OCI-LY7 (cell line): Measurements from ENCODE around the gene SLC22A13. TPM values are rescaled to one million over a fixed set of nuclear protein-coding genes. Genes with fewer than 3 reads are reported as not detected.

Experiments used
- BruUV-seq: library from RNA; stranded (reverse); fragments of 400-500 nt; replicated peaks from 2 replicates; lab custom pipeline; 2021; lab: Mats Ljungman, UMichigan
- CTCF ChIA-PET: fragments of 300-600 bp; sonication (Branson Sonifier 250); formaldehyde crosslinking; loops from one replicate; lab custom pipeline; 2022; ENCODE audit warnings: antibody characterized with exemption; ENCODE audit not compliant: unreplicated experiment; lab: Charles Lee
- POLR2A ChIA-PET: fragments of 300-600 bp; sonication (Branson Sonifier 250); formaldehyde crosslinking; loops from one replicate; lab custom pipeline; 2022; ENCODE audit warnings: antibody characterized with exemption; lab: Charles Lee
- DNase-seq: peaks from one replicate; pipeline ENCODE4 v3.0.0-alpha.2; 2015; ENCODE audit warnings: low spot score
- H2AFZ ChIP-seq: fragments of 200-600 bp; sonication (generic), shearing (Covaris generic); 2 replicates; pipeline ENCODE4 v1.6.1; 2014; ENCODE audit warnings: mild to moderate bottlenecking, antibody characterized with exemption, low read length, moderate library complexity
- H3K27ac ChIP-seq: fragments of 200-600 bp; sonication (generic); 2 replicates; pipeline ENCODE4 v1.5.1; 2014; ENCODE audit warnings: mixed run types, low read depth, mild to moderate bottlenecking, moderate library complexity, low read length, inconsistent platforms; ENCODE audit not compliant: poor library complexity, severe bottlenecking
- H3K36me3 ChIP-seq: fragments of 200-600 bp; sonication (generic); 2 replicates; pipeline ENCODE4 v1.6.1; 2014; ENCODE audit warnings: mild to moderate bottlenecking, antibody characterized with exemption, low read length, moderate library complexity, mixed read lengths; ENCODE audit not compliant: insufficient read depth
- H3K4me1 ChIP-seq: fragments of 200-600 bp; sonication (generic); 2 replicates; pipeline ENCODE4 v1.5.1; 2014; ENCODE audit warnings: mild to moderate bottlenecking, low read length; ENCODE audit not compliant: insufficient read depth, poor library complexity, severe bottlenecking
- H3K4me2 ChIP-seq: fragments of 200-600 bp; sonication (generic); 2 replicates; pipeline ENCODE4 v1.6.1; 2014; ENCODE audit warnings: mild to moderate bottlenecking, low read length
- H3K4me3 ChIP-seq: fragments of 200-600 bp; sonication (generic); 2 replicates; pipeline ENCODE4 v1.5.1; 2014; ENCODE audit warnings: mild to moderate bottlenecking, low read depth, low read length; ENCODE audit not compliant: poor library complexity, severe bottlenecking
- H3K79me2 ChIP-seq: fragments of 200-600 bp; sonication (generic); 2 replicates; pipeline ENCODE4 v1.6.1; 2016; ENCODE audit warnings: low read depth, mild to moderate bottlenecking, low read length, moderate library complexity, mixed read lengths; ENCODE audit not compliant: insufficient read depth
- H3K9me2 ChIP-seq: fragments of 200-600 bp; sonication (generic); 2 replicates; pipeline ENCODE4 v1.6.1; 2016; ENCODE audit warnings: mild to moderate bottlenecking, low read length, mixed read lengths; ENCODE audit not compliant: insufficient read depth
- H3K9me3 ChIP-seq: fragments of 200-600 bp; sonication (generic); 2 replicates; pipeline ENCODE4 v1.6.1; 2014; ENCODE audit warnings: mild to moderate bottlenecking, mixed run types, low read length, mixed read lengths
- H4K20me1 ChIP-seq: fragments of 200-600 bp; sonication (generic); 2 replicates; pipeline ENCODE4 v1.6.1; 2014; ENCODE audit warnings: mild to moderate bottlenecking, antibody characterized with exemption, low read length, moderate library complexity, mixed read lengths; ENCODE audit not compliant: insufficient read depth
- EZH2phosphoT487 ChIP-seq: fragments of 200-600 bp; sonication (generic); IDR thresholded peaks from 2 replicates; pipeline ENCODE4 v1.6.1; 2018; ENCODE audit warnings: low read depth, borderline replicate concordance, mild to moderate bottlenecking, mixed run types, antibody characterized with exemption, low read length, moderate library complexity, mixed read lengths
- intact Hi-C: fragments of 100-400 bp; cut with micrococcal nuclease; formaldehyde crosslinking; loops from one replicate; pipeline ENCODE4 v1.10.0; 2022; ENCODE audit not compliant: unreplicated experiment
- total RNA-seq, 2 experiments: library from RNA; depleted of rRNA in 1 of 2; stranded (reverse); fragments of >200 nt in 1 of 2; shearing (Covaris generic) in 1 of 2; gene quantifications; 2 replicates each; pipeline ENCODE4 v1.2.3, GENCODE V29; 2014 to 2022
- TF ChIP-seq, protein P1 (sequence below): fragments of 200-600 bp; sonication (generic); conservative IDR thresholded peaks from 2 replicates; pipeline ENCODE4 v1.5.1; 2014; ENCODE audit warnings: mild to moderate bottlenecking, antibody characterized with exemption, low read length, moderate library complexity, mixed read lengths

SLC22A13 gene
- total RNA-seq, 2 experiments from 2014 or later = 0.13 to 0.27 TPM

GRCh38 chr3:38267662-38268061 is 2.0 kb downstream of the SLC22A13 start:
- no peak overlapping the region for H3K27ac ChIP-seq
- H4K20me1 ChIP-seq = no peaks in the 10 kb centered on the region
- H3K9me3 ChIP-seq = no peaks in the 10 kb centered on the region
- CTCF ChIA-PET = no interaction called here
- no peak overlapping the region for H2AFZ ChIP-seq
- H3K79me2 ChIP-seq = no peaks in the 10 kb centered on the region
- no peak overlapping the region for H3K4me2 ChIP-seq
- no TSS peak for BruUV-seq
- TF ChIP-seq EZH2phosphoT487 = no peak
- TF ChIP-seq, protein P1, sequence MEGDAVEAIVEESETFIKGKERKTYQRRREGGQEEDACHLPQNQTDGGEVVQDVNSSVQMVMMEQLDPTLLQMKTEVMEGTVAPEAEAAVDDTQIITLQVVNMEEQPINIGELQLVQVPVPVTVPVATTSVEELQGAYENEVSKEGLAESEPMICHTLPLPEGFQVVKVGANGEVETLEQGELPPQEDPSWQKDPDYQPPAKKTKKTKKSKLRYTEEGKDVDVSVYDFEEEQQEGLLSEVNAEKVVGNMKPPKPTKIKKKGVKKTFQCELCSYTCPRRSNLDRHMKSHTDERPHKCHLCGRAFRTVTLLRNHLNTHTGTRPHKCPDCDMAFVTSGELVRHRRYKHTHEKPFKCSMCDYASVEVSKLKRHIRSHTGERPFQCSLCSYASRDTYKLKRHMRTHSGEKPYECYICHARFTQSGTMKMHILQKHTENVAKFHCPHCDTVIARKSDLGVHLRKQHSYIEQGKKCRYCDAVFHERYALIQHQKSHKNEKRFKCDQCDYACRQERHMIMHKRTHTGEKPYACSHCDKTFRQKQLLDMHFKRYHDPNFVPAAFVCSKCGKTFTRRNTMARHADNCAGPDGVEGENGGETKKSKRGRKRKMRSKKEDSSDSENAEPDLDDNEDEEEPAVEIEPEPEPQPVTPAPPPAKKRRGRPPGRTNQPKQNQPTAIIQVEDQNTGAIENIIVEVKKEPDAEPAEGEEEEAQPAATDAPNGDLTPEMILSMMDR = no peak
- POLR2A ChIA-PET = no interaction called here
- intact Hi-C loops = no loop called here
- H3K36me3 ChIP-seq = no peaks in the 10 kb centered on the region
- DNase-seq = no peak
- H3K9me2 ChIP-seq = no peaks in the 10 kb centered on the region
- peaks cover 6% of the 10 kb centered on the region for H3K4me1 ChIP-seq
- no peak overlapping the region for H3K4me3 ChIP-seq

- no peak overlapping the region for H3K4me2 ChIP-seq
- H2AFZ ChIP-seq = no peak overlapping the region
- POLR2A ChIA-PET = no interaction called here
- no peaks in the 10 kb centered on the region for H3K79me2 ChIP-seq
- H3K4me1 ChIP-seq = peaks cover 6% of the 10 kb centered on the region
- no TSS peak for BruUV-seq
- intact Hi-C loops = no loop called here
- DNase-seq = no peak
- no peaks in the 10 kb centered on the region for H4K20me1 ChIP-seq
- H3K27ac ChIP-seq = no peak overlapping the region
- H3K9me3 ChIP-seq = no peaks in the 10 kb centered on the region
- no peak overlapping the region for H3K4me3 ChIP-seq
- TF ChIP-seq EZH2phosphoT487 = no peak
- TF ChIP-seq, protein P1 = no peak
- H3K36me3 ChIP-seq = no peaks in the 10 kb centered on the region
- CTCF ChIA-PET = no interaction called here
- no peaks in the 10 kb centered on the region for H3K9me2 ChIP-seq
Measured at GRCh38 chr3:38268087-38268486, 2.5 kb downstream of the SLC22A13 start.

GRCh38 chr3:38268522-38268921 is 2.9 kb downstream of the SLC22A13 start:
- CTCF ChIA-PET = no interaction called here
- Histone ChIP-seq H3K4me1 (peaks cover 6% of the 10 kb centered on the region), H3K9me2 (no peaks in the 10 kb centered on the region), H3K27ac (no peak overlapping the region), H3K4me3 (no peak overlapping the region), H2AFZ (no peak overlapping the region), H3K9me3 (no peaks in the 10 kb centered on the region), H3K79me2 (no peaks in the 10 kb centered on the region), H3K36me3 (no peaks in the 10 kb centered on the region), H4K20me1 (no peaks in the 10 kb centered on the region), H3K4me2 (no peak overlapping the region)
- POLR2A ChIA-PET = interaction anchor here (0.7 kb wide), 1 partner anchor 29 kb away, joined by 3 read pairs; no protein-coding TSS in a partner anchor
- no peak for DNase-seq
- TF ChIP-seq, protein P1 = no peak
- TF ChIP-seq EZH2phosphoT487 = no peak
- BruUV-seq = no TSS peak
- intact Hi-C loops = no loop called here
